NCI-H146 treated with DMSO at 0.1 percent for 48 hours (cell line): ENCODE measurements around the gene SLC50A1.
A peak's percentile ranks its signal among the peaks of the same experiment; 100 is the strongest.

Experiments
- DNase-seq: peaks from one replicate; lab custom pipeline; 2025; ENCODE audit not compliant: unreplicated experiment; lab: John Stamatoyannopoulos, UW

Gene SLC50A1

DNA sequence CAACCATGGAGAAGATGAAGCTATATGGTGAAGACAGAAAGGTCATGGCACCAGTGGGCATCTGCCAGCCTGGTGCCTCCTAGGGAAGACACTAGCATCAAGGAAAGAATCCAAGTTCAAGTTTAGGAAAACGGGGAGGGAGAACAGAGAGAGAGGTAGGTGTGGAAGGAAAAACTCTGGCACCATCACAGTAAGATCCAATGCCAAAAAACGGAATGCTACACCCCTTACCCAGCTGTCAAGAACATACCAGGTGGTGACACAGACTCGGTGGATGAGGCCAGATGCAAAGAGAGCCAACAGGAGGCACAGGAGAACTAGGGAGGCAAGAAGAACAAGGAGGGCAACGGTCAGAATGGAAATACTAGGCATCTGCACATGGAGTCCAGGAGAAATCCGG is 33.9 kb downstream of the SLC50A1 start:
- DNase-seq = no peak

DNA sequence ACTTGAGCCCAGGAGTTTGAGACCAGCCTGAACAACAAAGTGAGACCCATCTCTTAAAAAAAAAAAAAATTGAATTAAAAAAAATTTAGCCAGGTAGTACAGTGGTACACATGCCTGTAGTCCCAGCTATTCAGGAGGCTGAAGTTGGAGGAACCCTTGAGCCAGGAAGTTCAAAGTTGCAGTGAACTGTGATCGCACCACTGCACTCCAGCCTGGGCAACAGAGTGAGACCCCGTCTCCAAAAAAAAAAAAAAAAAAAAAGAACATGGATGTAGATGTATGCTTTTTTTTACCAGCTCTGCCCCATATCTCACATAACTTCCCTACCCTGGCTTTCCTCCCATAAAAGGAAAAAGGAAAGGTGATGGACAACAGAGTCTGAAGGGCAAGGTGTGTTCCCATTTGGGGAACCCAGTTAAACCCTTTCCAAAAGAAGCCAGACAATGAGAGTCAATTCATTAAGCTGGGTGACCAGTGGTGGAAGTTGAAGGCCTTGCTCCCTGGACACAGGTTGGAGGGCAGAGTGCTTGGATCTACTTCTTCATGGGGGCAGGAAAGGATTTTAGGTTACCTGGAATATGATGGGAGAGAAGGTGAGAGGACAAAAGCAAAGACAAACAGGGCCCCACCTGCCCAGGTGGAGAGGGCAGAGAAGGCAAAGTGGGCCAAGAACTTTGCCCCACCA is 34.6 kb downstream of the SLC50A1 start:
- DNase-seq = no peak

DNA sequence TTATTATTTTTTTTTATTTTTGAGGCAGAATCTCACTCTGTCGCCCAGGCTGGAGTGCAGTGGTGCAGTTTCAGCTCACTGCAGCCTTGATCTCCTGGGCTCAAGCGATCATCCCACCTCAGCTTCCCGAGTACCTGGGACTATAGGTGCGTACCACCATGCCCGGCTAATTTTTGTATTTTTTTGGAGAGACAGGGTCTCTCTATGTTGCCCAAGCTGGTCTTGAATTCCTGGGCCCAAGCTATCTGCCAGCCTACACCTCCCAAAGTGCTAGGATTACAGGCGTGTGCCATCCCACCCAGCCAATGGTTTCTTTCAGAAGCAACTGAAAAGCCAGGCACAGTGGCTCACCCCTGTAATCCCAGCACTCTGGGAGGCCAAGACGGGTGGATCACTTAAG is 35.2 kb downstream of the SLC50A1 start:
- DNase-seq = no peak

DNA sequence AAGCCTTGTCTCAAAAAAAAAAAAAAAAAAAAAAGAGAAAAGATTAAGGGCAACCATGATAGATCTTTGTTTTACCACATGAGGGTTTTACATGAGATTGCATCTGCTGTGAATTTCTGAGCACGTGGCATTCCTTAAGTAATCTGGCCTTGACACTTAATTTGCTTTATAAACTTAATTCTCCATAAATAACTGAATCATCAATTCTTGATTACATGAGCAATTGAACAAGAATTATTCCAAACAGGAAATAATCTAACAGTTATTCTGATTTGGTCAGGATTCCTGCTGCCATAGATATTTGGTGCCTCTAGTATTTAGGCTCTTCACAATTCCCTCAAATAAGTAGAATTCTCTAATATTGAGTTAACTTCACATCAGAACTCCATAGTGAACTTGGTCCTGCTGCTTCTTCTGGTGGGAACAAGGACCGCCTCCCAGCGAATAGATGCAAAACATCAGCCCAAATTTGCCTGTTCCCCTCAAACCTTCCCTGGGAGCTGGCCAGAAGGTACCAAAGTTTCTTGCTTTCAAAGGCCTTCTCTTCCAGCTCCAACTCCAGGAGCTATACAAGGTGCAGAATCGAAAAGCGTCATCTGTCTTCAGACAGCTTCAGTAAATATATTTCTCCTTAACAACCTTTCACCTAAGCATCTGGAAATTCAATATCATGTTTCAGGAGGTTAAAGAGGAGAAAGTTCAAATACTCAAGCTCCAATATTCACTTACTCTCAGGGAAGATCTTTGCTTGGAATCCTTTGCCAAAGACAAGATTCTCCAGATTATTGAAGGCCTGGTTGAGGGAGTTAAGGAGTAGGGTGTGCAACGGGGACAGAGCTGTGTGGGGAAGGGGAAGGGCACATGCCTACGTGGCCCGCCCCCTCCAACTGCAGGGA is 36.4 kb downstream of the SLC50A1 start:
- DNase-seq = no peak

DNA sequence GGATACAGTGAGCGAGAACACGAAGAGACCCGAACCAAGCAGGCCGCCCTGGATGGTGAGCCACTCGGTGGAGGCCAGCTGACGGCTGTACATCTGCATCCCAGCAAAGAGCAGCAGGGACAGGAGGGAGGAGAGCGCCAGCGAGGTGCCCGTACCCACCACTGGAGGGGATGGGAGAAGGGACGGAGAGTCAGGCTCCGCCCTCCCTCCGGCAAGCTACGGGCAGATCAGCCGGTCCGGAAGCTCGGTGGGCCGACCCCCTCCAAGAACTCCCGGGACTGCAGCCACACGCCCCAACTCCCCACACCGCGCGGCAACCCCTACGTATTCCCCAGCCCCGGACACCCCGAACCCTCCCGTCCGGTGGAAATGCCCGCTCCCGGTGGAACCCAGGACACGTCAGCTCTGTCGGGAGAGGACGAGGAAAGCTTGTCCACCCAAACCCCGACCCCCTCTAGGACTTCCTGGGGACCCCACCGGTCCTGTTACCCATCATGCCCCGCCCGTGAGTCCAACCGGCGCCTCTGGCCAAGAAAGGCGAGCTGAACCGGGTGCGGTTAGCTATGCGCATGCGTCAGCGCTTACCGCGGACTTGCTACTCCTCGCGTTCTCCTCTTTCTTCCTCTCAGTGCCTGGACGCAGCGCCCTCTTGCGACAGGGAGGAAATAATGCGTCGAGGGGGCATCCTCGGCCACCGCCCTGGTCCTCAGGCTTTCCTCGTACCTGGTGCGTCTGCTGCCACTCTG is 37.3 kb downstream of the SLC50A1 start, which contains the start of gene KRTCAP2:
Gene KRTCAP2 (minus strand): TSS at position 573 of the 746 bp plus-strand sequence. CDS start 80 bp downstream, at position 493.
- DNase-seq = peak; percentile 93

DNA sequence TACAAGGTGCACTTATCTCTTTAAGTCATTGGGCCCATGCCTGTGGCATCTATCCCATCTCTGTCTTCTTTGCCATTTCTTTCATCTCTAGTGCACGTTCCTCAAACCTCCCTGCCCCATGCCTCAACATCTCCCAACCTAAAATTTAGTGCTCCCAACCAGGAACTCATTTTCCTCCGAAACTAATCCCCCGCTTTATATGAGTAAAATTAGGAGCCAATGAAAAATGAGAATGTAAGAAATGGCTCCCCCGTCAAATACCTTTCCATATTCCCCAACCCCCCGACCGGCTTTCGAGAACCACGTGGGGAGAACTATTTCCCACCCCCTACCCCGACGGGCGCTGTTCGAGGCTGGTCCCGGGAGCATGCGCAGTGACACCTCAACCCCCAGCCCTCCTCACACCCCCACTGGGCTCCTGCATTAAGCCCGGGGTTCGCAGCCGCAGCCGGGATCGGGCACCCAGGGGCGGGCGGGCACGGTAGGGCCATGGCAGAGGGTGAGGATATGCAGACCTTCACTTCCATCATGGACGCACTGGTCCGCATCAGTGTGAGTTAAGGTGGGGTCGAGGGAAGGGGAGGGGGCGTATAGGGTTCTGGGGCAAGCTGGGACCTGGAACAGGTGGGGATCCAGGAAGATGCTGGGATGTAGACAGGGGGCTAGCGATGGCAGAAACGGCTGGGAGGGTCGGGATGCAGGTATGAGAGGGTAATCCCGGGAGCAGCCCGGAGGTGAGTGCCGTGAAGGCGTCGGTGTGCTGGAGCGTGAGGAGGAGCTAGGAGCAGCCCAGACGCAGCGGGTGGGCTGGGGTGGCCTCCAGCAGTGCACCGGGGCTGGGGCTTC is 38.0 kb downstream of the SLC50A1 start, which contains the start of gene TRIM46:
Gene TRIM46 (plus strand): TSS at position 372 of the 846 bp plus-strand sequence. CDS start 118 bp downstream, at position 490.
- DNase-seq = peak; percentile 62

DNA sequence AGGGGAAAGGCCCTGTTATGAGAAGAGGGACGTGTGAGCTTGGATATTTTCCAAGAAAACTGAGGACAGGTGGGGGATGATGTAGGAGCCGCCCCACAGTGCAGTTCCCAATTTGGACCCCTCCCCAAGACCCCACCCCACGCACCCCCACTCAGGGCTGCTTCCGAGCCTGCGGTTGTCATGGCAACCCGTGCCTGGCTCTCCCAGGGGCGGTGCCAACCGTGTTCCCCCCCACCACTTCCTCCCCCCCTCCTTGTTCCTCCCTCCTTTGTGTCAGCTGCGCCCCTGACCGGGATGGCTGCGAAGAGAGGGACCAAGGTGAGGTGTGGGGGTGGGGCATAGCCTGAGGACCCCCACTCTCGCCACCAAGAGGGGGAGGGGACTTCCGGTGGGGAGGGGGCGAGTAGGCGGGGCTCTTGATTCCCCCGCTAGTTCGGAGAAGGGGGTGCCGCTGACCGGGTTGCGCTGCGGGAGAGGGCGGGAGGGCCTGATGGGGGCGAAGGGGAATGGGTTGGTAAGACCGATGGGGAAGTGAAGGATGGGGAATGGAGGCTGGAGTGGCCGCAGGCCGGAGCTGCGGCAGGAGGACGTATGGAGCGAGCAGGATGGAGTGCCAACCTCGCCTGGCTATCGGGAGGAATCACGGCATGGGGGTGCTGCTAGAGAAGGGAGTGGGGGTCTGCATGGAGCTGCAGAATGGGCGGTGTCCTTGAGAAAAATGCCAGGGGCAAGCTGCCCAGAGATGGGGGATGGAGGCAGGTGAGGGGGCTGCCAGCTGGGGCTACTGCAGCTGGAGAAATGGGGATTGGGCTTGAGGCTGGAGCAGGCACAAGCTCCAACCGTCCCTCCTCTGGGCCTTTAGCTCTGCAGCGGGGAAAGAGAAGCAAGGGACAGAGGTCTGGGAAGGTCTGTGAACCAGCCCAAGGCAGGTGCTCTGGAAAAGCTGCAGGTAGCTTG is 39.0 kb downstream of the SLC50A1 start:
- DNase-seq = peak; percentile 62

DNA sequence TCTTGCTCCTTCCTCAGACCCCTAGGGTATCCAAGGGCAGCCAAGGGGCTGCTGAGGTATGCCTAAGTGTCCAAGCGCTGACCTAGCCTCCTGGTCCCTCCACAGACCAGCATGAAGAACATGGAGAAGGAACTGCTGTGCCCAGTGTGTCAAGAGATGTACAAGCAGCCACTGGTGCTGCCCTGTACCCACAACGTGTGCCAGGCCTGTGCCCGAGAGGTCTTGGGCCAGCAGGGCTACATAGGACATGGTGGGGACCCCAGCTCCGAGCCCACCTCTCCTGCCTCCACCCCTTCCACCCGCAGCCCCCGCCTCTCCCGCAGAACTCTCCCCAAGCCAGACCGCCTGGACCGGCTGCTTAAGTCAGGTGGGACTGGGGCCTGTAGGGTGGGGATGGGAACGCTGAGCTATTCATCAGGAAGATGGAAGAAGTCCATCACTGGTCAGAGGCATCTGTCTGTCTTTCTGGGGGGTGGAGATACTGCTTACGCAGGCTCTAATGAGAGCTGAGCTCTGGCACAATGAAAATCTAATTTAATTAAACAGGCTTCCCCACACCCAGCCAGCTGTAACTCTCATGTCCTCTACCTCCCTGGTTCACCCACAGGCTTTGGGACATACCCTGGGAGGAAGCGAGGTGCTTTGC is 39.8 kb downstream of the SLC50A1 start:
- no peak for DNase-seq

DNA sequence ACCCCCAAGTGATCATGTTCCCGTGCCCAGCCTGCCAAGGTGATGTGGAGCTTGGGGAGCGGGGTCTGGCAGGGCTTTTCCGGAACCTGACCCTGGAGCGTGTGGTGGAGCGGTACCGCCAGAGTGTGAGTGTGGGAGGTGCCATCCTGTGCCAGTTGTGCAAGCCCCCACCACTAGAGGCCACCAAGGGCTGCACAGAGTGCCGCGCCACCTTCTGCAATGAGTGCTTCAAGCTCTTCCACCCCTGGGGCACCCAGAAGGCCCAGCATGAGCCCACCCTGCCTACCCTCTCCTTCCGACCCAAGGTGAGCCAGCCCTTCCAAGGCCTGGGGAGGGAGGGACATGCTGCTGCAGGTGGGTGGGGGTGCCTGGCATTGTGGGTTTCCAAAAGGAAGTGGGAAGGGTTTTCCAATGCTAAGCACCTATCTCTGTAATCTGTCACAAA is 40.3 kb downstream of the SLC50A1 start:
- DNase-seq = no peak

DNA sequence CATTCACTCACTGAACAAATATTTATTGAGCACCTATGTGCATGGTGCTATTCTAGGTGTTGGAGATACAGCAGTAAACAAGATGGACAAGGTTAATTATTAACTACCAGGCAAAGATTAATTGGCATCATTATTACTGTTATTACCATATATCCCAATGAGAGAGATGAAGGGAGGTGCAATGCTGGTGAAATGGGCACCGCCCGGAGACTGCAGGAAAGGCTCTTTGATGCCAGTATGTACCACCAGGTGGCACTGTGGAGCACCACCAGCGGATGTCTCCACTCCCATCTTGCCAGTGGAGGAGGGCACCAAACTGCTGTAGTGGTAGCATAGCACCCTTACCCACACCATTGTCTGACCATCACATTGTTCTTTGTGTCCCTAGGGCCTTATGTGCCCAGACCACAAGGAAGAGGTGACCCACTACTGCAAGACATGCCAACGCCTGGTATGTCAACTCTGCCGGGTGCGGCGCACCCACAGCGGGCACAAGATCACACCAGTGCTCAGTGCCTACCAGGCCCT is 41.0 kb downstream of the SLC50A1 start:
- peak; percentile 38 for DNase-seq

DNA sequence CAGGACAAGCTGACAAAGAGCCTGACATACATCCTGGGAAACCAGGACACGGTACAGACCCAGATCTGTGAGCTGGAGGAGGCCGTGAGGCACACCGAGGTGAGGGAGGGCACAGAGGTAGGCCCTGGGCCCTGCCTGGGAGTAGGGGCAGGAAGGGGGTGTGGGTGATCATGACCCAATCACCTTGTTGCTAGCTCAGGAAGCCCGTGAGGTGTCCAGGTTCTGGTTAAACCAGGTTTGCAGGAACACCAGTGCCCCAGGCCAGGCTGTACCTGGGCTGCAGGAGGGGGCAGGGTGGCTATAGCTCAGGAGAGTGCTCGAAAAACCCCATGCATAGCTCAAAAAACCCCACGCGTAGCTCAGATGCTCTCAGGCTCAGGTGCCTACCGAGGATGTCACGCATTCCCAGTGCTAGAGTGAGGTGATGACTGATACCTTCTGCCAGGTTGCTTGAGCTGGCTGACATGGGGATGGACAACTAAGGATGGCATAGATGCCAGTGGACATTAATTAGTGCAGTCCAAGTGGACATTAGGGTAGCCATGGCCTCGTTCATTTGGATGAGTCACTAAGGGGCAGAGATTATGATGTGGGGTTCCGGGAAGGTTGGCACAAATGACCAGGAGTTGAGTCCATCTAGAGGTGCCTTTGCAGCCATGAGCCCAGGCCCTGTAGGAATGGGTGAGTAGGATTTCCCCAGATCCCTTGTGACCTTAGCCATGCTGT is 41.7 kb downstream of the SLC50A1 start:
- no peak for DNase-seq

DNA sequence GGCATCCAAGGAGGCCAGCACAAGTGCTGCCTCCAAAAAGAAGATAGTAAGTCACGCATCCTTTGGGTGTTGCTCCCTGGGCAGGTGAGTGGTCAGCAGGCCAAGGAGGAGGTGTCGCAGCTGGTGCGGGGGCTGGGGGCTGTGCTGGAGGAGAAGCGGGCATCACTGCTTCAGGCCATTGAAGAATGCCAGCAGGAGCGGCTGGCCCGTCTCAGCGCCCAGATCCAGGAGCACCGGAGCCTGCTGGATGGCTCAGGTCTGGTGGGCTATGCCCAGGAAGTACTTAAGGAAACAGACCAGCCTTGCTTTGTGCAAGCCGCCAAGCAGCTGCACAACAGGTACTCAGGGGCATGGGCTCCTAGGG is 42.2 kb downstream of the SLC50A1 start:
- DNase-seq = no peak

DNA sequence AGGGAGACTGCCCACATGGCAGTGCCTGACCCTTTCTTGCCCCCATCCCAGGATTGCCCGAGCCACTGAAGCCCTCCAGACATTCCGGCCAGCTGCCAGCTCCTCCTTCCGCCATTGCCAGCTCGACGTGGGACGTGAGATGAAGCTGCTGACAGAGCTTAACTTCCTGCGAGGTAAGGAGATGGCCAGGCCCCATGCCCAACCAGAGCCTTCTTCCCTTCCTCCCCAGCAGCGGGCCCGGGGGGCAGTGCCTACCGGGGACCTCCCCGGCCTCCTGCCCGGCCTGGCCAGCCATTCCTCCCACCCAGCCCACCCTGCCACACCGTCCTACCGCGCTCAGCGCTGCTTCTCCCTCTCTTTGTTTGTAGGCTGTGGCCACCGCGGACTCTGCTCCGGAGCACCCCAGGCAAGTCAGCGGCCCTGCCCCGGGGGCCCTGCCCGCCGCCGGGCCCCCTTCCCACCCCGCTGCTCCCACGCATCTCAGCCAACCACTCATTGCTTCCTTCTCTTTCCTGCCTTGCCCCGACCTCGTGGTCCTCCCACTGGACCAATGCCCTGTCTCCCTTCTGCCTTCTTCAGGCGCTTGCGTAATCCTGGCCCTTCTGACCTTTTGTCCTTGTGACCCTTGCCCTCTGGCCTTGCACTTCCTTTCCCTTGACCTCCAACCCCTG is 42.9 kb downstream of the SLC50A1 start:
- no peak for DNase-seq

DNA sequence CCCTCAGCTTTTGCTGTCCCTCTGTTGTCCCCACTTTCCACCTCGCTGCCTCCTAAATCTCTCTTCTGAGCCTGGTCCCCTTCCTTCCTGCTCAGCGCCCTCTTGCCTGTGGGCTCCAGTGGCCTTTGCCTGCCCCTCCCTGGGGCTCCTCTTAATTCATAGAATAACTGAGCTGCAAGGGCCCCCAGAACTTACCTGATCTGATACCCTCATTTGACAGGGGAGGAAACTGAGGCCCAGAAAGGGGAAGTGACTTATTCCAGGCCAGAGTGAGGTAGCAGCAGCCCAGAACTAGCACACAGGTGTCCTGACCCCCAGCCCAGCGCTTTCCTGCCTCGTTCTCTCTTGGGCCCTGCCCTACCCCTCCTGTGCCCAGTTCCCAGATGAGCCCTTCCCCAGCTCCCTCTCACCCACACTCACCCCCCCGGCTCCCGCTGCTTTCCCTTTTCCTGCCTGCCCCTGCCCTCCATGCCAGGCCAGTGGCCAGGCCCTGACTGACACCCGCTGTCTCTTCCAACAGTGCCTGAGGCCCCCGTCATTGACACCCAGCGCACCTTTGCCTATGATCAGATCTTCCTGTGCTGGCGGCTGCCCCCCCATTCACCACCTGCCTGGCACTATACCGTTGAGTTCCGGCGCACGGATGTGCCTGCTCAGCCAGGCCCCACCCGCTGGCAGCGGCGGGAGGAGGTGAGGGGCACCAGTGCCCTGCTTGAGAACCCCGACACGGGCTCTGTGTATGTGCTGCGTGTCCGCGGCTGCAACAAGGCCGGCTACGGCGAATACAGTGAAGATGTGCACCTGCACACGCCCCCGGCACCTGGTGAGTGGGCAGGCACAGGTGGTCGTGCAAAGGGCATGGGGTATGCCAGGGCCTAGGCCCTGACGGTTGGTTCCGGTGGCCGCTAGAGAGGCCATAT is 43.7 kb downstream of the SLC50A1 start:
- DNase-seq = no peak

DNA sequence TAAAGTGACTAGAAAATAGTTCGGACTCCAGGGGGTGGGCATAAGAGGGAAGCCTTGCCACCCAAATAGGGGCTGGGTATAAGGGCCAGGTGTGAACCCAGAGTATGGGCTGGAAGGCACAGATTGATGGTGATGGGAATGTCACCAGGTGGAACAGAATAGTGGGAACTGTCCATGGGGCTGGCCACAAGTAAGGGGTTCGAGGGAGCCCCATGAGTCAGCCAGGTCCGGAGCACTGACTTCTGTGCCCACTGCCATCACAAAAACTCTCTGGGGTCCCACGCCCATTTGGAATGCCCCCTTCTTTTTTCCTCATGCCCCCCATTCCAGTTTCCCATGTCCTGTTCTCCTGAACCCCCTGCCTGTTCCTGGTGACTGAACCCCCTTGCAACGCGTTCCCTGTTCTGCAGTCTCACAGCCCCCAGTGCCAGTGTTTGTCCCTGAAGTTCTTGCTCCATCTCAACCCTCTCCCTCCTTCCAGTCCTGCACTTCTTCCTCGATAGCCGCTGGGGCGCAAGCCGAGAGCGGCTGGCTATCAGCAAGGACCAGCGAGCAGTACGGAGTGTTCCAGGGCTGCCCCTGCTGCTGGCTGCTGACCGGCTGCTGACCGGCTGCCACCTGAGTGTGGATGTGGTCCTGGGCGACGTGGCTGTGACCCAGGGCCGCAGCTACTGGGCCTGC is 45.9 kb downstream of the SLC50A1 start:
- no peak for DNase-seq

DNA sequence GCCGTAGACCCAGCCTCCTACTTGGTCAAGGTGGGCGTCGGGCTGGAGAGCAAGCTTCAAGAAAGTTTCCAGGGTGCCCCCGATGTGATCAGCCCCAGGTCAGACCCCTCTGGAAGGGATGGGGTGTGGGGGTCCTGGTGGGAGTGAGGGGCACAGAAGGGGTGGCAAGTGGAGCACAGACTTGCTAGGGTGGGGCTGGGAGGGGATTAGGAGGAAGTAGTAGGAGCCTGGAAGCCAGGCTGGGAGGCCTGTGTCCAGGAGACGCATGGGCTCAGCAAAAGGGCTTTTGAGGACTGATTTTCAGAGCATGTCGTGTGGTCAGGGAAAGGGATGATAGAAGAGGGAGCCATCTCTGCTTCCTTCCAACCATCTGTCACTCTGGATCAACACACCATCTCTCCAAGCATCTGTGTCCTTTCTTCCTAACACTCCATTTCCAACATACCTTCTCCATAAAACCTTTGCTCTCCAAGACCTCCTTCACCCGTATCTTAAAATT is 46.4 kb downstream of the SLC50A1 start:
- DNase-seq = no peak
